Trophoblast cell (in vitro differentiated cells and primary cell): ENCODE results near the gene XYLT1.

Source experiments
- DNase-seq, 2 donors: peaks; one replicate each; pipeline ENCODE4 v3.0.0-alpha.2; 2016
- H2AFZ ChIP-seq: 2 replicates; pipeline ENCODE4 v1.6.1; 2013; ENCODE audit warnings: low read length, moderate library complexity, mild to moderate bottlenecking; ENCODE audit not compliant: insufficient read depth, poor library complexity
- H2AK5ac ChIP-seq: 2 replicates; pipeline ENCODE4 v1.6.1; 2013; ENCODE audit warnings: mild to moderate bottlenecking, low read length
- H2BK120ac ChIP-seq: 2 replicates; pipeline ENCODE4 v1.6.1; 2013; ENCODE audit warnings: low read length, mild to moderate bottlenecking, moderate library complexity; ENCODE audit not compliant: insufficient read depth, poor library complexity
- H2BK12ac ChIP-seq: 2 replicates; pipeline ENCODE4 v1.6.1; 2013; ENCODE audit warnings: mild to moderate bottlenecking, low read length, moderate library complexity
- H2BK5ac ChIP-seq: 2 replicates; pipeline ENCODE4 v1.6.1; 2013; ENCODE audit warnings: low read length, low read depth, moderate library complexity, mild to moderate bottlenecking; ENCODE audit not compliant: poor library complexity
- H3K14ac ChIP-seq: 2 replicates; pipeline ENCODE4 v1.6.1; 2013; ENCODE audit warnings: mild to moderate bottlenecking, low read length
- H3K18ac ChIP-seq: 2 replicates; pipeline ENCODE4 v1.6.1; 2013; ENCODE audit warnings: mild to moderate bottlenecking, low read length
- H3K23ac ChIP-seq: 2 replicates; pipeline ENCODE4 v1.6.1; 2013; ENCODE audit warnings: low read length
- H3K27ac ChIP-seq: 2 replicates; pipeline ENCODE4 v1.5.1; 2013; ENCODE audit warnings: low read depth, mild to moderate bottlenecking, inconsistent platforms, low read length, moderate library complexity
- H3K27me3 ChIP-seq: 2 replicates; pipeline ENCODE4 v1.6.1; 2013; ENCODE audit warnings: inconsistent platforms, mild to moderate bottlenecking, low read length, moderate library complexity; ENCODE audit not compliant: insufficient read depth
- H3K36me3 ChIP-seq, 2 experiments: 1 replicate in 1 of 2; 2 replicates in 1 of 2; pipeline ENCODE4 v1.6.1; 2013; ENCODE audit warnings: low read length in 2 of 2, mild to moderate bottlenecking in 2 of 2, moderate library complexity in 1 of 2; ENCODE audit not compliant: insufficient read depth in 2 of 2, control insufficient read depth in 1 of 2
- H3K4ac ChIP-seq: 2 replicates; pipeline ENCODE4 v1.6.1; 2013; ENCODE audit warnings: low read depth, mild to moderate bottlenecking, low read length, moderate library complexity
- H3K4me1 ChIP-seq, 2 experiments: 1 replicate in 1 of 2; 2 replicates in 1 of 2; pipeline ENCODE4 v1.6.1; 2013; ENCODE audit warnings: low read length in 2 of 2, mild to moderate bottlenecking in 2 of 2, moderate library complexity in 1 of 2; ENCODE audit not compliant: insufficient read depth in 2 of 2, control insufficient read depth in 1 of 2
- H3K4me2 ChIP-seq: 2 replicates; pipeline ENCODE4 v1.6.1; 2013; ENCODE audit warnings: inconsistent platforms, mild to moderate bottlenecking, low read length, moderate library complexity
- H3K4me3 ChIP-seq: 2 replicates; pipeline ENCODE4 v1.5.1; 2013; ENCODE audit warnings: mild to moderate bottlenecking, low read depth, low read length, inconsistent platforms
- H3K79me1 ChIP-seq: one replicate; pipeline ENCODE4 v1.6.1; 2013; ENCODE audit warnings: low read length
- H3K79me2 ChIP-seq: 2 replicates; pipeline ENCODE4 v1.6.1; 2013; ENCODE audit warnings: low read length, mild to moderate bottlenecking; ENCODE audit not compliant: control insufficient read depth, insufficient read depth, poor library complexity
- H3K9ac ChIP-seq: 2 replicates; pipeline ENCODE4 v1.6.1; 2013; ENCODE audit warnings: mild to moderate bottlenecking, low read length
- H3K9me3 ChIP-seq: 2 replicates; pipeline ENCODE4 v1.6.1; 2013; ENCODE audit warnings: low read depth, mild to moderate bottlenecking, control low read depth, inconsistent platforms, low read length; ENCODE audit not compliant: insufficient read depth
- H4K12ac ChIP-seq: 2 replicates; pipeline ENCODE4 v1.6.1; 2013; ENCODE audit warnings: low read depth, mild to moderate bottlenecking, low read length, moderate library complexity
- H4K8ac ChIP-seq: 2 replicates; pipeline ENCODE4 v1.6.1; 2013; ENCODE audit warnings: low read depth, mild to moderate bottlenecking, low read length, moderate library complexity
- H4K91ac ChIP-seq: one replicate; pipeline ENCODE4 v1.6.1; 2013; ENCODE audit warnings: low read depth, mild to moderate bottlenecking, low read length, moderate library complexity
- WGBS: extraction: QIAGEN DNeasy Blood & Tissue Kit; methylation state at CpG from one replicate; pipeline ENCODE4 v1.1.7; 2013; ENCODE audit warnings: missing lambda C conversion rate; ENCODE audit not compliant: insufficient read length, insufficient coverage; ENCODE audit errors: extremely low coverage; 5-methylcytosine and 5-hydroxymethylcytosine counted together

Gene XYLT1

GRCh38 chr16:17342031-17342430 is 128.7 kb downstream of the XYLT1 start:
- peaks cover 0 to 2% of the 10 kb centered on the region in 2 experiments for H3K4me1 ChIP-seq
- no peak overlapping the region for H3K4ac ChIP-seq
- no peak overlapping the region for H2AK5ac ChIP-seq
- H3K4me3 ChIP-seq: no peak overlapping the region
- H4K91ac ChIP-seq: no peak overlapping the region
- no peak overlapping the region for H2BK120ac ChIP-seq
- no peaks in the 10 kb centered on the region for H3K9me3 ChIP-seq
- no peak overlapping the region for H4K8ac ChIP-seq
- H3K14ac ChIP-seq: no peak overlapping the region
- no peak overlapping the region for H3K18ac ChIP-seq
- H2BK12ac ChIP-seq: no peak overlapping the region
- no peak overlapping the region for H3K27ac ChIP-seq
- H3K36me3 ChIP-seq: no peaks in the 10 kb centered on the region
- no peak overlapping the region for H3K4me2 ChIP-seq
- no peaks in the 10 kb centered on the region for H3K79me1 ChIP-seq
- no peak overlapping the region for H3K9ac ChIP-seq
- no peak overlapping the region for H2BK5ac ChIP-seq
- H3K27me3 ChIP-seq: no peaks in the 10 kb centered on the region
- H4K12ac ChIP-seq: no peak overlapping the region
- H3K23ac ChIP-seq: no peak overlapping the region
- no peak for DNase-seq
- WGBS: no CpG with 5 or more reads among the region's 2 CpGs
- H3K79me2 ChIP-seq: no peaks in the 10 kb centered on the region
- no peak overlapping the region for H2AFZ ChIP-seq

DNA sequence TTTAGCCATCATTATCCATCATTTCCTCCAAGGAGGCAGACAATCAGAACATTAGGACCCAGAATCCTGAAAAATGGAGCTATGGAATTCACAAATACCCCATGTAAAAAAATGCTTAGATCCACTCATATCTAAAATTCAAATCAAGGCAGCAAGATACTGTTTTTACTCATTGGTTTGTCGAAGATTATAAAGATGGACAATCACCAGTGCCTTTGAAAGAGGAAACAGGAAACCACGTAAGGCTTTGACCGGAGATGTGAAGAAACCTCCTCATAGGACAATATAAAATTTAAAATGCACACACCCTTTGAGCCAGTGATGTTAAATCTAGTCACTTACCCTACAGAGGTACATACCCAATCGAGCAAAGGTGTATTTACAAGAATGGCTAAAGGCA is 130.0 kb downstream of the XYLT1 start:
- WGBS: no CpG with 5 or more reads among the region's 4 CpGs
- H3K4ac ChIP-seq: no peak overlapping the region

GRCh38 chr16:17339764-17340541 is 130.8 kb downstream of the XYLT1 start:
- H3K79me1 ChIP-seq: no peaks in the 10 kb centered on the region
- H2BK5ac ChIP-seq: no peak overlapping the region
- no peaks in the 10 kb centered on the region for H3K9me3 ChIP-seq
- no peak overlapping the region for H2BK12ac ChIP-seq
- DNase-seq: no peak
- no peaks in the 10 kb centered on the region for H3K79me2 ChIP-seq
- no peaks in the 10 kb centered on the region for H3K4me1 ChIP-seq
- no peaks in the 10 kb centered on the region for H3K36me3 ChIP-seq
- H3K9ac ChIP-seq: no peak overlapping the region
- H3K18ac ChIP-seq: no peak overlapping the region
- no peak overlapping the region for H2AFZ ChIP-seq
- WGBS: 100% methylated on average over 2 of the region's 7 CpGs
- H3K27ac ChIP-seq: no peak overlapping the region
- no peak overlapping the region for H3K14ac ChIP-seq
- no peak overlapping the region for H3K4me2 ChIP-seq
- H2AK5ac ChIP-seq: no peak overlapping the region
- no peak overlapping the region for H4K8ac ChIP-seq
- H2BK120ac ChIP-seq: no peak overlapping the region
- H3K4me3 ChIP-seq: no peak overlapping the region
- H3K23ac ChIP-seq: no peak overlapping the region
- H4K12ac ChIP-seq: no peak overlapping the region
- no peaks in the 10 kb centered on the region for H3K27me3 ChIP-seq
- H3K4ac ChIP-seq: no peak overlapping the region
- H4K91ac ChIP-seq: no peak overlapping the region

More for the DNA sequence above, 130.0 kb downstream of the XYLT1 start:
- Histone ChIP-seq H4K8ac (no peak overlapping the region), H3K14ac (no peak overlapping the region), H3K27ac (no peak overlapping the region), H3K23ac (no peak overlapping the region), H3K79me2 (no peaks in the 10 kb centered on the region), H3K4me2 (no peak overlapping the region), H2AFZ (no peak overlapping the region), H4K91ac (no peak overlapping the region), H4K12ac (no peak overlapping the region), H2BK12ac (no peak overlapping the region), H2BK120ac (no peak overlapping the region), H3K9ac (no peak overlapping the region), H2BK5ac (no peak overlapping the region), H3K18ac (no peak overlapping the region), H2AK5ac (no peak overlapping the region), H3K9me3 (no peaks in the 10 kb centered on the region), H3K79me1 (no peaks in the 10 kb centered on the region), H3K36me3 (no peaks in the 10 kb centered on the region), H3K27me3 (no peaks in the 10 kb centered on the region), H3K4me3 (no peak overlapping the region), H3K4me1 (peaks cover 0 to 2% of the 10 kb centered on the region in 2 experiments)
- no peak for DNase-seq

- no CpG with 5 or more reads among the region's 7 CpGs for WGBS
- Histone ChIP-seq H2BK120ac (no peak overlapping the region), H3K79me2 (no peaks in the 10 kb centered on the region), H3K14ac (no peak overlapping the region), H3K4ac (no peak overlapping the region), H2BK12ac (no peak overlapping the region), H3K9ac (no peak overlapping the region), H3K27me3 (no peaks in the 10 kb centered on the region), H3K9me3 (no peaks in the 10 kb centered on the region), H3K4me3 (no peak overlapping the region), H3K4me1 (no peaks in the 10 kb centered on the region), H3K23ac (no peak overlapping the region), H3K79me1 (no peaks in the 10 kb centered on the region), H4K91ac (no peak overlapping the region), H4K12ac (no peak overlapping the region), H4K8ac (no peak overlapping the region), H3K4me2 (no peak overlapping the region), H2AK5ac (no peak overlapping the region), H3K27ac (no peak overlapping the region), H3K36me3 (no peaks in the 10 kb centered on the region), H2AFZ (no peak overlapping the region), H2BK5ac (no peak overlapping the region), H3K18ac (no peak overlapping the region)
- no peak for DNase-seq
Measured at GRCh38 chr16:17338244-17338643, 132.5 kb downstream of the XYLT1 start.
